Activated naive CD8-positive, alpha-beta T cell treated with anti-CD3 and anti-CD28 coated beads, Interleukin-2, amount 10 ng/mL, durations not matched to agents 7 days and 5 days (primary cell): ENCODE measurements around the gene ANKRD29. TPM values are rescaled to one million over a fixed set of nuclear protein-coding genes. Genes with fewer than 3 reads are reported as not detected.
"Not testable (repeated sequence)": the region's sequence is repeated elsewhere in the genome, so short reads cannot be mapped to it uniquely, and the experiment has no call there.

Source experiments
- ATAC-seq: fragments of 150-1000 bp; cut with Tn5 transposase; one replicate; pipeline ENCODE4 v1.10.0; 2021; ENCODE audit warnings: low read depth, moderate library complexity
- POLR2A ChIA-PET: fragments of 350-600 bp; sonication (Branson Sonifier 250); formaldehyde crosslinking; loops from one replicate; lab custom pipeline; 2021; ENCODE audit warnings: antibody characterized with exemption; lab: Charles Lee
- DNase-seq: peaks from one replicate; pipeline ENCODE4 v3.0.0; 2021
- H3K27ac Mint-ChIP-seq: one replicate; pipeline ENCODE4 v1.8.0; 2022; ENCODE audit warnings: mild to moderate bottlenecking, mixed read lengths
- H3K27me3 Mint-ChIP-seq: one replicate; pipeline ENCODE4 v1.8.0; 2022; ENCODE audit warnings: mild to moderate bottlenecking, moderate library complexity, mixed read lengths
- H3K36me3 Mint-ChIP-seq: one replicate; pipeline ENCODE4 v1.8.0; 2021; ENCODE audit warnings: mild to moderate bottlenecking, mixed read lengths
- H3K4me1 Mint-ChIP-seq: one replicate; pipeline ENCODE4 v1.8.0; 2021; ENCODE audit warnings: mixed read lengths
- H3K4me3 Mint-ChIP-seq: one replicate; pipeline ENCODE4 v1.8.0; 2022; ENCODE audit warnings: mild to moderate bottlenecking, moderate library complexity, mixed read lengths
- H3K9me3 Mint-ChIP-seq: one replicate; pipeline ENCODE4 v1.8.0; 2021; ENCODE audit warnings: mixed read lengths
- total RNA-seq, 2 experiments: library from RNA; stranded (reverse); gene quantifications; one replicate each; pipeline ENCODE4 v1.2.3, GENCODE V29; 2021

Gene ANKRD29
- total RNA-seq, 2 experiments from 2014 or later: not detected

DNA sequence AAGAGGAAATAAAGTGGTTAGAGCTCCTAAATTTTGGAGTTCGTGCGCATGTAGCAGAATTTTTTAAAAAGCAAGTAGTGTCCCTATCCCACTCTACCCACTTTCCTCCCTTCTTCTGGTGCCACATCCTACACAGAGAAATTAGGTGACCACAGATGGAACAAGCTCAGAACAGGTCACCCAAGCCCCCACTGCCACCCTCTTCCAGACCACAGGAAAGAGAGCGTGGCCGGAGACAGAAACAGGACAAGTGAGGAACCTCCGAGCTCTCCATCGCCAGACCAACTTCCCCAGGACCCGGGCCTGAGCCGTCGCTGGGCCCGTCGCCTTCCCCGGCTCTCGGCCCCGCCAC lies 76.8 kb downstream of the ANKRD29 start:
- H3K27me3 Mint-ChIP-seq: peaks cover 13% of the 10 kb centered on the region
- peaks cover 29% of the 10 kb centered on the region for H3K4me1 Mint-ChIP-seq
- no peak for DNase-seq
- H3K9me3 Mint-ChIP-seq: no peaks in the 10 kb centered on the region
- peak overlapping the region; percentile 90 for H3K27ac Mint-ChIP-seq
- peak overlapping the region; percentile 94 for H3K4me3 Mint-ChIP-seq
- ATAC-seq: no peak
- peaks cover 8% of the 10 kb centered on the region for H3K36me3 Mint-ChIP-seq
- POLR2A ChIA-PET: interaction anchor here (0.7 to 1.7 kb wide), 8 partner anchors 11 to 133 kb away, joined by 3 to 10 read pairs (median 5); partner anchors contain the start of genes RIOK3 and RMC1

DNA sequence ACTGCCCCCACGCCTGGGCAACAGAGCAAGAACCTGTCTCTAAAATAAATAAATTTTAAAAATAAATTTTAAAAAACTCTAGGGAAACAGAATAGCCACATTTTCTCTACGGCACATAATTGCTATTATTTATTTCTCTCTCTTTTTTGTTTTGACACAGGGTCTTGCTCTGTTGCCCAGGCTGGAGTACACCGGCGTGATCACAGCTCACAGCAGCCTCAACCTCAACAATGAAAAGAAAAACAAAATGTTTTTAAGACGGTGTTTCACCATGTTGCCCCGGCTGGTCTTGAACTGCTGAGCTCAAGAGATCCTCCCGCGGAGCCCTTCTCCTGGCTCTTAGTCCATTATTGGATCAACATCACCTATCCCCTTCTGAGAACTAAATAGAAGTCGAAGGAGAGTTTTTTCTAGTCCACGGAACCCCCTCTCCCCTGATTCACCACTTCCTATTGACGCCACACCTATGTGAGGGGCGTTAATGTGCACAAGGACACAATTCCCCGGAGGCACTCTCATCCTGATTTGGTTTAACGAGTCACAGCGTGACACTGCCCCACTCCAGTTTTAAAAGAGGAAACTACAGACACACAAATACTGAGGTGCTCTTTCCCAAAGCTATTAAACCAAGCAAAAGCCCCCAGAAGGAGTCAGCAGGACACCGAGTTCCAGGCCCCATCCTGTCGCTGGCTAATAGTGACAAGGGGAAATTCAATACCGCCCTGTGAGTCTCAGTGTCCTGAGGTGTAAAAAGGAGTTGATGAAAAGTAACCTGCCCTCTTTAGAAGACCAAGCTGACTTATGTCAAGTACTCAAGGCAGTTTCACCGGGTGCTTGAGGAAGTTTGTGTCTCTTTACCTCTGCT lies 77.5 kb downstream of the ANKRD29 start:
- Mint-ChIP-seq H3K27me3 (peaks cover 13% of the 10 kb centered on the region), H3K27ac (peak overlapping the region; percentile 90)

DNA sequence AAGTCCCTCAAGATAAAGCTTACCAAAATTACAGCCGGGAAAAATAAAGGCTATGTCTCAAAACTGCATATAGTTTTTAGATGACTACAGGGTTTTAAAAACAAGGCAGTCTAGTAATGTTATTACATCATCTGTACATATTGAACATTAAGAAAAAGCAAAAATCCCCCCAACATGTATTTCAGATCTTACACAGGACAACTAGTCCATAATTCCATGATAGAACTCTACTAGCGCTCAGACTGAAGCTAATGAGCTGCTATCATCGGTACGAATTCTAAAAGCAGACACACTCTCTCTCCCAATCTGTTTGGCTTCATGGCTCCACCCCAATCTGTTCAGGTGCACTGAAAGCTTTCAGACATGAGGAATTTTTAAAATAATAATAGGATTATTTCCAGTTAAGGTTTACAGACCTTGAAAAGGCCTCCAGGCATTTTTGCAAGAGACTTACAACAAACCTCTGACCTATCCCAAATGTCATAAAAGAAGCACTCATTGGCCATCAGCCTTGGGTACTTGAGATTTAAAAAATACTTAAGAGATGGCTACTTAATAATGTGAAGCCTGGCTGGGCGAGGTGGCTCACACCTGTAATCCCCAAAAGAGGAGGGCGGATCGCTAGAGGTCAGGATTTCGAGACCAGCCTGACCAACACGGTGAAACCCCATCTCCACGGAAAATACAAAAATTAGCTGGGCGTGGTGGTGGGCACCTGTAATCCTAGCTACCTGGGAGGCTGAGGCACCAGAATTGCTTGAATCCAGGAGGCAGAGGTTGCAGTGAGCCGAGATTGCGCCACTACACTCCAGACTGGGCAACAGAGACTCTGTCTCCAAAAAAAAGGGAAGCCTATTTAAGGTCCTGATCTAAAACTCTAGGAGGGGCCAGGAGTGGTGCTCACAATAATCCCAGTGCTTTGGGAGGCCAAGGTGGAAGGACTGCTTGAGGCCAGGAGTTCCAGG lies 78.4 kb downstream of the ANKRD29 start:
- Mint-ChIP-seq H3K27ac (no peak overlapping the region), H3K4me1 (peaks cover 29% of the 10 kb centered on the region), H3K4me3 (peak overlapping the region; percentile 28), H3K9me3 (no peaks in the 10 kb centered on the region), H3K36me3 (peaks cover 11% of the 10 kb centered on the region), H3K27me3 (peaks cover 10% of the 10 kb centered on the region)
- POLR2A ChIA-PET: interaction anchor here (1.5 kb wide), 1 partner anchor 81 kb away, joined by 8 read pairs; the partner anchor contains the start of gene RMC1
- DNase-seq: no peak
- no peak for ATAC-seq

More for the DNA sequence above, 77.5 kb downstream of the ANKRD29 start:
- Mint-ChIP-seq H3K4me1 (peaks cover 29% of the 10 kb centered on the region), H3K4me3 (peak overlapping the region; percentile 94), H3K9me3 (no peaks in the 10 kb centered on the region), H3K36me3 (peaks cover 10% of the 10 kb centered on the region)
- ATAC-seq (no peak), DNase-seq (no peak)
- POLR2A ChIA-PET: interaction anchor here (0.7 to 1.7 kb wide), 8 partner anchors 11 to 132 kb away, joined by 3 to 10 read pairs (median 5); partner anchors contain the start of genes RIOK3 and RMC1

DNA sequence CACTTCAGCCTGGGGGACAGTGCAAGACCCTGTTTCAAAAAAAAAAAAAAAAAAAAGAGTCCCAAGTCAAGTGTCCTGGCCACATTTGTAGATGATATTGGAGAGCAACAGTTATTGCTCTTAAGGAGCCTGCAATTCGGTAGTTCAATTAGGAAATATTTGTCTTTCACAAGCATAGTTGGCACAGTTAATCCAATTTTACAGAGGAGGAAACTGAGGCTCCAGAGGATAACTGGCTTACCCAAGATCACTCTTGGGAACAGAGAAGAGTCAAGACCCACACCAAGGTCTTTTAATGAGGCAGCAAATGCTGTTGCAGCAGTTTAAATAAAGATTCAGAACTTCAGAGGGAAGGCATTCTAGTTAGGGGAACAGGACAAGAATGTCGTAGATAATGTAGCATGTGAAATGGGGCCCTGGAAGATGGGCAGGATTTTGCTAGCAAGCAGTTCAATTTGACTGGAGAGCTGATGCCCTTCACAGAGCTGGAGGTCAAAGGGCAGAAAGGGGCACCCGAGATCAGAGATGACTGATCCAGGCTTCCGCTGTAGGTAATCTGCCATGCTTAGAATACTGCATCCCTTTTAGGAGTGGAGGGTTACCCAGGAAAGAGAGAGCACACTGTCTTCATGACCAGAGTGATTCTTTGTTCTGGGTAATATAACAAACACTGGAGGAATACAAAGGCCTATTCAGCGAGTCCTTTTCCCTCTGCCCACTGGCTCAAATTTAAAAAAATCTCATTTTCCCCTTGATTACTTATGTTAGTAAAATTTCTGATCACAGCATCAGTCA lies 79.4 kb downstream of the ANKRD29 start:
- no peak overlapping the region for H3K27ac Mint-ChIP-seq
- peaks cover 14% of the 10 kb centered on the region for H3K36me3 Mint-ChIP-seq
- H3K4me1 Mint-ChIP-seq: peaks cover 33% of the 10 kb centered on the region
- no peaks in the 10 kb centered on the region for H3K9me3 Mint-ChIP-seq
- no peaks in the 10 kb centered on the region for H3K27me3 Mint-ChIP-seq
- no peak overlapping the region for H3K4me3 Mint-ChIP-seq
- DNase-seq (no peak), ATAC-seq (no peak)
- POLR2A ChIA-PET: no interaction called here

DNA sequence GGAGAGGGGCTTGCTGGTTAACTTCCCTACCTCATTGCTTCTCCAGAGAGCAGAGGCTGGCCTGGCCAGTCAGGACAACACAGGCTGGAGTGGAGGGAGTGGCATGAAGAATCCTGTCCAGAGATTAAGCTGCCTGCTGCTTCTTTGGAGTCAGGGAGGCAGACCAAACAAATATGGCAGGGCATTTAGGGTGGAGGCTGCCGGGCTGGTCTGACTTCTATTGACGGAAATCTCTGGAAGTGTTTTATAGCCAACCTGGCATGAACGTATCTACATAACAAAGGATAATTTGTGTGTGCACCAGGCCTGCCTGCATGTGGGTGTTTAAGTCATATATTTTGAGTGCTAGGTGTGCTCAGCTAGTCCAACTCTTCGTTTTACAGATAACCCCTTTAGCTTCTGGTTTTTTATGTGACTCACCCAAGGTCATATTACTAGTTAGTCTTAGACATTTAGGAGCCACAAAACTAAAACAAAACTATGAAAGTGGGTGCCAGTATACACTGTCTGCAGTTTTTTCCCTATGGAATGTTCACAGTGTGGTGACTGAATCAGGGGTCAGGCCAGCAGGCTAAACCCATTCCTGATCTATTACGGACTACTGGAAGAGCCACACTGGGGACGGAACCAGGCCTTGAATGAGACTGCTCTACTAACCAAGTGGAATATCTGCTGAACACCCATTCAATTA lies 81.9 kb downstream of the ANKRD29 start:
- H3K4me3 Mint-ChIP-seq: no peak overlapping the region
- ATAC-seq: no peak
- DNase-seq: no peak
- no peak overlapping the region for H3K27ac Mint-ChIP-seq
- no peaks in the 10 kb centered on the region for H3K9me3 Mint-ChIP-seq
- H3K4me1 Mint-ChIP-seq: peaks cover 28% of the 10 kb centered on the region
- peaks cover 20% of the 10 kb centered on the region for H3K36me3 Mint-ChIP-seq
- POLR2A ChIA-PET: no interaction called here
- H3K27me3 Mint-ChIP-seq: no peaks in the 10 kb centered on the region

DNA sequence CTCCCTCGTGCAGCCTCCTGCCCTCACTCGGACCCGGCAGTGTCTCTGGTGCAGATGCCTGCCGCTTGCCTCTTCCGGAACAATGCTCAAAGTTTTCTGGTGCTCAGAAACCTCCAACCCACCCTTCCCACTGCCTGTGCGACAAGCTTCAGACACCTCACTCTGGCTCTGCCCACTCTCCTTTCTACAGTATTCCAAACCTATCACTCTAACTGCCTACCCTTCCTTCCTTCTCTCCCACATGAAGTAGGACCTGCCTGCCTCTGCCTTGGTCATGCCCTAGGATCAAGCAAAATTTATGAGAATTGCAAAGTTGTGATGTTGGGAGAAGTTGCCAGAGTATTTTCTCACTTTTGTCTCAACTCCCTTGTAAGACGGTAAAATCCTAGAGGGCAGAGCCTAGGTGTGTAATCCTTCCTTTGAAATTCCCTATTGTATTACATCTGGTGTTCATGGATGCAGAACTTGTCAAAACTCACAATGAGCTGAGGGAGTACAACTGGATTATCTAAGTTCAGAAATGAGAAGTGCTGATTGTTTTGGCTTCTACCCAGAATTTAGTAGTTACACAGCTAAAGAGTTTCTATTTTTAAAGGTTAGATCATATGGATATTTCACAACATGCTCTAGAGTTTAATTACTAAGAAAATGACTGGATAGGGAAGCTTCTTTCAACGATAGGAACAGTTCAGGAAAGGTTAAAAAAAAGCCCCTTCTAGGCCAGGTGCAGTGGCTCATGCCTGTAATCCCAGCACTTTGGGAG lies 83.6 kb downstream of the ANKRD29 start:
- Mint-ChIP-seq H3K27ac (peak overlapping the region; percentile 33), H3K36me3 (peaks cover 24% of the 10 kb centered on the region), H3K4me1 (peaks cover 34% of the 10 kb centered on the region), H3K27me3 (no peaks in the 10 kb centered on the region), H3K4me3 (no peak overlapping the region), H3K9me3 (no peaks in the 10 kb centered on the region)
- ATAC-seq (no peak), DNase-seq (no peak)
- POLR2A ChIA-PET: no interaction called here

DNA sequence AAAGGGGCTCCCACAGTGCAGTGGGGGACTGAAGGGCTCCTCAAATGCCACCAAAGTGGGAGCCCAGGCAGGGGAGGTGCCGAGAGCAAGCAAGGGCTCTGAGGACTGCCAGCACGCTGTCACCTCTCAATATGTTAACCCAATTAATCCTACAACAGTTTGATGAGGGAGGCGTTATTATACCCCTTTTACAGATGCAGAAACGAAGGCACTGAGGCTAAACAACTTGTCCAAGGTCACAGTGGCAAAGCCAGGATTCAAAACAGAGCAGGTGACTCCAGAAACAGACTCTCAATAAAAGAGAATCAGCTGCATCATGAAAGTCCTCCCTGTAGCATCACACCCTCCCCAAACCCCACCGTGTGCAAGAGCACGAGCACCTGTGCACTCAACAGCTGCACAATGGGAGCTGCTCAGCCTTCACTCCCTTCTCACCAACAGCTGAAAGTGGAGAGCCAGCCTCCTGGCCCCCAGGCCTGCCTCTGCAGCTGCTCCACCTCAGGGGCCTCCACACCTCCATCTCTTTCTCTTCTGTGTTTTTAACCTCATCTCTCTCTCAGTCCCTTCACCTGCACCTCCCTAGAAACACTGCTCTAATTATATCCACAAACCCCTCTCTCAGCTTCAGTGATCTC lies 84.5 kb downstream of the ANKRD29 start:
- H3K27me3 Mint-ChIP-seq: no peaks in the 10 kb centered on the region
- H3K4me3 Mint-ChIP-seq: no peak overlapping the region
- POLR2A ChIA-PET: no interaction called here
- ATAC-seq (no peak), DNase-seq (no peak)
- peaks cover 25% of the 10 kb centered on the region for H3K36me3 Mint-ChIP-seq
- H3K9me3 Mint-ChIP-seq: no peaks in the 10 kb centered on the region
- H3K4me1 Mint-ChIP-seq: peaks cover 36% of the 10 kb centered on the region
- peak overlapping the region; percentile 33 for H3K27ac Mint-ChIP-seq

DNA sequence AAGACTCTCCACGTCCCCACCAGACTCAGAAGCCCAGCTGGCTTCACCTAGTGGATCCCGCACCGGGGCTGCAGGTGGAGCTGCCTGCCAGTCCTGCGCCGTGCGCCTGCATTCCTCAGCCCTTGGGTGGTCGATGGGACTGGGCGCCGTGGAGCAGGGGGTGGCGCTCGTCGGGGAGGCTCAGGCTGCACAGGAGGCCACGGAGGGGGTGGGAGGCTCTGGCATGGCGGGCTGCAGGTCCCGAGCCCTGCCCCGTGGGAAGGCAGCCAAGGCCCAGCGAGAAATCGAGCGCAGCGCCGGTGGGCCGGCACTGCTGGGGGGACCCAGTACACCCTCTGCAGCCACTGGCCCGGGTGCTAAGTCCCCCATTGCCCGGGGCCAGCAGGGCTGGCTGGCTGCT lies 85.2 kb downstream of the ANKRD29 start:
- DNase-seq, ATAC-seq, H3K9me3 Mint-ChIP-seq, H3K4me3 Mint-ChIP-seq, POLR2A ChIA-PET, H3K27ac Mint-ChIP-seq, H3K27me3 Mint-ChIP-seq: not testable (repeated sequence)
- peaks cover 33% of the 10 kb centered on the region for H3K4me1 Mint-ChIP-seq
- peaks cover 25% of the 10 kb centered on the region for H3K36me3 Mint-ChIP-seq

DNA sequence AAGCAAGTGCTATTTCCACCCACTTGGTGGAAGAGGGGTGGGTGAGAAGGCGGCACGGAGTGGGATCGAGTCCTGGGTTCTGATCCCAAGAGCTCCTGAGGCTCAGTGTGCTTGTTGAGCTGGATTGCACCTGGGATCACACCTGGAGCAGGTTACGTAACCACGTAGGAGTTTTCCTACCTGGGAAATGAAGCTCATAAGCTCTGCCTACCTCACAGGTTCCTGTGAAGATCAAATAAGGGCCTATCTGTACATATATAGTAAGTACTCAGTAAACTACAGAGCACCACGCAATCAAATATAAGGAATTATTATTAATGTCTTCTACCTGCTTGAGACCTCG lies 87.4 kb downstream of the ANKRD29 start:
- no peaks in the 10 kb centered on the region for H3K9me3 Mint-ChIP-seq
- no peak for DNase-seq
- POLR2A ChIA-PET: interaction anchor here (0.9 to 1.3 kb wide), 2 partner anchors 11 to 15 kb away, joined by 3 read pairs; partner anchors contain the start of gene NPC1
- H3K27me3 Mint-ChIP-seq: no peaks in the 10 kb centered on the region
- peaks cover 24% of the 10 kb centered on the region for H3K4me1 Mint-ChIP-seq
- no peak overlapping the region for H3K4me3 Mint-ChIP-seq
- H3K36me3 Mint-ChIP-seq: peaks cover 19% of the 10 kb centered on the region
- no peak for ATAC-seq
- peak overlapping the region; percentile 51 for H3K27ac Mint-ChIP-seq

DNA sequence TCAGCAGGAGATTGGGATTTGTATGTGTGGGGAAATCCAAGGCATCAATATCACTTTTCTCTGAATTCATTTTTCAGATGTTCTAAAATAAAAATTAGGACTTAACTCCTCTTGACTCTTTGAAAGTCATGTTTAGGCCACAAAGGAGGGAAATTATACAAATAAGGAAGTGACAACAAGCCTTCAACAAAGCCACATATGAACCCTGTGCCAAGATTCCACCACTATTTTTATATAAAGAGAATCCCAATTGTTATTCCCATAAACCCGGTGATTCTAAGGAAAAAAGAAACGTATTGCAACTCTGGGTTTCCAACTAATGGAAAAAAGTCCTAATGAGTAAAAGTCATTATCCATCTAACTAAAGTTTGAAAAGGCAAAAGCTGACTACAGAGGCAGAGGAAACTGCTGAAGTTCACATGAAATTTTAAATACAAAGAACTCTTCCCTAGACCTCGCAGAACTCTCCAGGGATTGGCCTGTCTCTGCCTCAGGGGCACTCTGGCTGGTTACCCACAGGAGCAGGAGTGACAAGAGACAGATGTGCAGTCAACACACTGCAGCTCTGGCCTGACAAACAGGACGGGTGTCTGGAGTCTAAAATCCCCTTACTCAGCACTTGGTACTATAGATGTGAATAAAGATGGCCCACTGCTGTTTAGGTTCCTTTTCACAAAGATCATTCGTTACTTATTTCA lies 88.0 kb downstream of the ANKRD29 start:
- peaks cover 24% of the 10 kb centered on the region for H3K4me1 Mint-ChIP-seq
- no peak for ATAC-seq
- H3K27ac Mint-ChIP-seq: peak overlapping the region; percentile 73
- H3K4me3 Mint-ChIP-seq: peak overlapping the region; percentile 38
- H3K9me3 Mint-ChIP-seq: no peaks in the 10 kb centered on the region
- no peaks in the 10 kb centered on the region for H3K27me3 Mint-ChIP-seq
- DNase-seq: no peak
- POLR2A ChIA-PET: interaction anchor here (0.5 to 1.3 kb wide), 3 partner anchors 11 to 1948 kb away, joined by 3 read pairs; partner anchors contain the start of gene NPC1
- H3K36me3 Mint-ChIP-seq: peaks cover 21% of the 10 kb centered on the region
